Measurements from ENCODE around the gene MAP4K2. TPM values are rescaled to one million over a fixed set of nuclear protein-coding genes. Genes with fewer than 3 reads are reported as not detected.

MAP4K2 gene
- total and polyA plus RNA-seq, 8 donors: 2.3 to 66.9 (median 13.4) TPM

GRCh38 chr11:64796047-64796756, 6.8 kb downstream of the MAP4K2 start:
- Histone ChIP-seq H3K27ac (no peak overlapping the region), H3K4me1 (peaks cover 0 to 3% (median 1%) of the 10 kb centered on the region in 4 donors), H3K4me3 (no peak overlapping the region), H3K27me3 (no peaks in the 10 kb centered on the region), H3K9me3 (no peaks in the 10 kb centered on the region), H3K36me3 (peaks cover 0 to 86% (median 57%) of the 10 kb centered on the region in 4 donors)
- DNase-seq: no peak
- WGBS, 5 donors: 72 to 86% (median 84%) methylated on average over 17 to 19 of the region's 19 CpGs
- TF ChIP-seq POLR2AphosphoS5 (IDR thresholded peaks at IDR 0.05) (no peak), CTCF (IDR thresholded peaks at IDR 0.05) (no peak), POLR2A (IDR thresholded peaks at IDR 0.05) (no peak), EP300 (IDR thresholded peaks at IDR 0.05) (no peak)
- intact Hi-C loops (cut with DNase I; ENCODE audit: low total_unique reads): no loop called here

GRCh38 chr11:64794526-64794925, 8.5 kb downstream of the MAP4K2 start:
- H3K27me3 ChIP-seq: no peaks in the 10 kb centered on the region
- DNase-seq: no peak
- peaks cover 4 to 90% (median 63%) of the 10 kb centered on the region in 4 donors for H3K36me3 ChIP-seq
- intact Hi-C loops (cut with DNase I; ENCODE audit: low total_unique reads): no loop called here
- no peak overlapping the region for H3K4me3 ChIP-seq
- 92 to 96% (median 95%) methylated on average over 10 of the region's 10 CpGs for WGBS, 5 donors
- TF ChIP-seq POLR2AphosphoS5 (IDR thresholded peaks at IDR 0.05) (no peak), CTCF (IDR thresholded peaks at IDR 0.05) (no peak), EP300 (IDR thresholded peaks at IDR 0.05) (no peak), POLR2A (IDR thresholded peaks at IDR 0.05) (no peak)
- H3K27ac ChIP-seq: no peak overlapping the region
- no peaks in the 10 kb centered on the region for H3K9me3 ChIP-seq
- no peaks in the 10 kb centered on the region for H3K4me1 ChIP-seq

- intact Hi-C loops (cut with DNase I; ENCODE audit: low total_unique reads): no loop called here
- DNase-seq: no peak
- 72 to 82% (median 77%) methylated on average over 10 to 11 of the region's 11 CpGs for WGBS, 5 donors
- Histone ChIP-seq H3K27me3 (no peaks in the 10 kb centered on the region), H3K9me3 (no peaks in the 10 kb centered on the region), H3K4me1 (no peaks in the 10 kb centered on the region), H3K27ac (peak overlapping the region in 1 of 5 donors; percentile 8), H3K4me3 (no peak overlapping the region), H3K36me3 (peaks cover 10 to 90% (median 65%) of the 10 kb centered on the region in 4 donors)
- TF ChIP-seq POLR2AphosphoS5 (IDR thresholded peaks at IDR 0.05) (no peak), EP300 (IDR thresholded peaks at IDR 0.05) (no peak), POLR2A (IDR thresholded peaks at IDR 0.05) (no peak), CTCF (IDR thresholded peaks at IDR 0.05) (no peak)
Measured at GRCh38 chr11:64793271-64794160, 9.5 kb downstream of the MAP4K2 start.

- DNase-seq: no peak
- intact Hi-C loops (cut with DNase I; ENCODE audit: low total_unique reads): no loop called here
- Histone ChIP-seq H3K27me3 (no peaks in the 10 kb centered on the region), H3K36me3 (peaks cover 10 to 86% (median 67%) of the 10 kb centered on the region in 4 donors), H3K4me1 (peaks cover 0 to 9% (median 0%) of the 10 kb centered on the region in 4 donors), H3K9me3 (no peaks in the 10 kb centered on the region), H3K27ac (no peak overlapping the region), H3K4me3 (no peak overlapping the region)
- TF ChIP-seq EP300 (IDR thresholded peaks at IDR 0.05) (no peak), CTCF (IDR thresholded peaks at IDR 0.05) (no peak), POLR2AphosphoS5 (IDR thresholded peaks at IDR 0.05) (no peak), POLR2A (IDR thresholded peaks at IDR 0.05) (no peak)
- WGBS, 5 donors: 93 to 98% (median 95%) methylated on average over 4 of the region's 4 CpGs
Measured at GRCh38 chr11:64792482-64792881, 10.5 kb downstream of the MAP4K2 start.

Measured in stomach (tissue), 9 donors.